ENCODE results near the gene DNMBP.
A peak's percentile ranks its signal among the peaks of the same experiment; 100 is the strongest.

DNMBP gene

GRCh38 chr10:99984211-99985034 lies 25.3 kb downstream of the DNMBP start:
- WGBS, result 36% methylated on average over 2 of the region's 5 CpGs
- peaks cover 4% of the 10 kb centered on the region for H3K79me1 ChIP-seq (replicated peaks; ENCODE audit: low read length, poor library complexity, severe bottlenecking)
- peak overlapping the region; percentile 6 to 59 for H3K18ac ChIP-seq (ENCODE audit: low read depth in 1 of 2, low read length in 2 of 2)
- H3K27me3 ChIP-seq (ENCODE audit: control insufficient read depth in 1 of 2, insufficient read depth in 1 of 2, low read length in 2 of 2), result no peaks in the 10 kb centered on the region
- no peaks in the 10 kb centered on the region for H3K9me3 ChIP-seq (ENCODE audit: control insufficient read depth, low read length)
- no peak overlapping the region for H2AFZ ChIP-seq (ENCODE audit: low read depth, low read length)
- H3K9ac ChIP-seq (ENCODE audit: low read length), result peak overlapping the region; percentile 81
- H2BK120ac ChIP-seq (ENCODE audit: low read depth, low read length), result no peak overlapping the region
- H3K36me3 ChIP-seq (ENCODE audit: control insufficient read depth in 1 of 2, insufficient read depth in 2 of 2, low read depth in 1 of 2, low read length in 2 of 2), result peaks cover 0 to 25% of the 10 kb centered on the region in 2 experiments
- H2BK12ac ChIP-seq (ENCODE audit: low read length in 2 of 2), result peak overlapping the region in 1 of 2 experiments; percentile 77
- no peak overlapping the region for H3K14ac ChIP-seq (ENCODE audit: low read length in 2 of 2)
- peaks cover 24% of the 10 kb centered on the region for H3K4me1 ChIP-seq (ENCODE audit: control insufficient read depth, insufficient read depth, low read depth, low read length)
- no peak overlapping the region for H3K4me2 ChIP-seq (ENCODE audit: low read length, poor library complexity, severe bottlenecking)
- H3K4ac ChIP-seq (ENCODE audit: low read depth in 1 of 2, low read length in 2 of 2), result peak overlapping the region in 1 of 2 experiments; percentile 40
- no peak overlapping the region for H2BK15ac ChIP-seq (ENCODE audit: low read depth, poor library complexity, severe bottlenecking)
- no peak overlapping the region for H3K23ac ChIP-seq (ENCODE audit: low read length in 2 of 2)
- H4K91ac ChIP-seq (ENCODE audit: low read length), result peak overlapping the region; percentile 82
- peak; percentile 63 for DNase-seq
- H3K4me3 ChIP-seq (ENCODE audit: insufficient read depth in 1 of 2, low read depth in 1 of 2, low read length in 2 of 2), result peak overlapping the region in 1 of 2 experiments; percentile 57
- H2AK5ac ChIP-seq (ENCODE audit: low read length, severe bottlenecking), result peak overlapping the region; percentile 49
- H2BK5ac ChIP-seq (ENCODE audit: low read depth, low read length, poor library complexity, severe bottlenecking), result no peak overlapping the region
- H3K27ac ChIP-seq (ENCODE audit: low read length, poor library complexity, severe bottlenecking), result peak overlapping the region; percentile 57
- peak overlapping the region; percentile 17 for H4K8ac ChIP-seq (ENCODE audit: low read length)

GRCh38 chr10:99983280-99983988 lies 26.3 kb downstream of the DNMBP start:
- Histone ChIP-seq H3K27me3 (ENCODE audit: control insufficient read depth in 1 of 2, insufficient read depth in 1 of 2, low read length in 2 of 2) (no peaks in the 10 kb centered on the region), H2AK5ac (ENCODE audit: low read length, severe bottlenecking) (peak overlapping the region; percentile 3), H3K27ac (ENCODE audit: low read length, poor library complexity, severe bottlenecking) (peak overlapping the region; percentile 87), H3K36me3 (ENCODE audit: control insufficient read depth in 1 of 2, insufficient read depth in 2 of 2, low read depth in 1 of 2, low read length in 2 of 2) (peaks cover 0 to 17% of the 10 kb centered on the region in 2 experiments), H4K8ac (ENCODE audit: low read length) (peak overlapping the region; percentile 77), H3K79me1 (replicated peaks; ENCODE audit: low read length, poor library complexity, severe bottlenecking) (peaks cover 2% of the 10 kb centered on the region), H2BK120ac (ENCODE audit: low read depth, low read length) (peak overlapping the region; percentile 92), H3K23ac (ENCODE audit: low read length in 2 of 2) (no peak overlapping the region), H3K14ac (ENCODE audit: low read length in 2 of 2) (no peak overlapping the region), H2BK15ac (ENCODE audit: low read depth, poor library complexity, severe bottlenecking) (no peak overlapping the region), H3K9ac (ENCODE audit: low read length) (peak overlapping the region; percentile 81), H3K18ac (ENCODE audit: low read depth in 1 of 2, low read length in 2 of 2) (peak overlapping the region; percentile 8 to 78), H3K9me3 (ENCODE audit: control insufficient read depth, low read length) (no peaks in the 10 kb centered on the region), H2BK12ac (ENCODE audit: low read length in 2 of 2) (peak overlapping the region; percentile 77 to 83), H3K4me3 (ENCODE audit: insufficient read depth in 1 of 2, low read depth in 1 of 2, low read length in 2 of 2) (peak overlapping the region in 1 of 2 experiments; percentile 57), H4K91ac (ENCODE audit: low read length) (peak overlapping the region; percentile 4), H3K4me1 (ENCODE audit: control insufficient read depth, insufficient read depth, low read depth, low read length) (peaks cover 24% of the 10 kb centered on the region), H2AFZ (ENCODE audit: low read depth, low read length) (no peak overlapping the region), H3K4me2 (ENCODE audit: low read length, poor library complexity, severe bottlenecking) (no peak overlapping the region), H3K4ac (ENCODE audit: low read depth in 1 of 2, low read length in 2 of 2) (peak overlapping the region in 1 of 2 experiments; percentile 35), H2BK5ac (ENCODE audit: low read depth, low read length, poor library complexity, severe bottlenecking) (peak overlapping the region; percentile 39)
- 5% methylated on average over 15 of the region's 16 CpGs for WGBS
- peak; percentile 96 for DNase-seq

- peaks cover 0 to 10% of the 10 kb centered on the region in 2 experiments for H3K36me3 ChIP-seq (ENCODE audit: control insufficient read depth in 1 of 2, insufficient read depth in 2 of 2, low read depth in 1 of 2, low read length in 2 of 2)
- peak overlapping the region; percentile 28 for H3K4me2 ChIP-seq (ENCODE audit: low read length, poor library complexity, severe bottlenecking)
- peak overlapping the region; percentile 19 for H2BK5ac ChIP-seq (ENCODE audit: low read depth, low read length, poor library complexity, severe bottlenecking)
- H3K18ac ChIP-seq (ENCODE audit: low read depth in 1 of 2, low read length in 2 of 2), result peak overlapping the region in 1 of 2 experiments; percentile 74
- H3K23ac ChIP-seq (ENCODE audit: low read length in 2 of 2), result no peak overlapping the region
- peak overlapping the region; percentile 79 for H2BK120ac ChIP-seq (ENCODE audit: low read depth, low read length)
- H3K4me1 ChIP-seq (ENCODE audit: control insufficient read depth, insufficient read depth, low read depth, low read length), result peaks cover 24% of the 10 kb centered on the region
- no peaks in the 10 kb centered on the region for H3K27me3 ChIP-seq (ENCODE audit: control insufficient read depth in 1 of 2, insufficient read depth in 1 of 2, low read length in 2 of 2)
- H3K4me3 ChIP-seq (ENCODE audit: insufficient read depth in 1 of 2, low read depth in 1 of 2, low read length in 2 of 2), result peak overlapping the region in 1 of 2 experiments; percentile 57
- H4K8ac ChIP-seq (ENCODE audit: low read length), result peak overlapping the region; percentile 89
- peak overlapping the region; percentile 81 for H3K9ac ChIP-seq (ENCODE audit: low read length)
- peak overlapping the region; percentile 93 for H2AK5ac ChIP-seq (ENCODE audit: low read length, severe bottlenecking)
- H4K91ac ChIP-seq (ENCODE audit: low read length), result peak overlapping the region; percentile 68
- peak overlapping the region; percentile 87 for H3K27ac ChIP-seq (ENCODE audit: low read length, poor library complexity, severe bottlenecking)
- H3K79me1 ChIP-seq (replicated peaks; ENCODE audit: low read length, poor library complexity, severe bottlenecking), result peaks cover 2% of the 10 kb centered on the region
- H2BK15ac ChIP-seq (ENCODE audit: low read depth, poor library complexity, severe bottlenecking), result peak overlapping the region; percentile 69
- no peaks in the 10 kb centered on the region for H3K9me3 ChIP-seq (ENCODE audit: control insufficient read depth, low read length)
- H3K4ac ChIP-seq (ENCODE audit: low read depth in 1 of 2, low read length in 2 of 2), result peak overlapping the region in 1 of 2 experiments; percentile 82
- peak overlapping the region in 1 of 2 experiments; percentile 71 for H2BK12ac ChIP-seq (ENCODE audit: low read length in 2 of 2)
- H3K14ac ChIP-seq (ENCODE audit: low read length in 2 of 2), result no peak overlapping the region
- WGBS, result 93% methylated on average over 4 of the region's 5 CpGs
- no peak for DNase-seq
- H2AFZ ChIP-seq (ENCODE audit: low read depth, low read length), result no peak overlapping the region
Measured at GRCh38 chr10:99982728-99983127, 27.0 kb downstream of the DNMBP start.

All from mesenchymal stem cell (in vitro differentiated cells and primary cell).